Cardiac atrium fibroblast (primary cell): ENCODE measurements around the gene C6orf120. TPM values are rescaled to one million over a fixed set of nuclear protein-coding genes. Genes with fewer than 3 reads are reported as not detected.

Experiments used
- total RNA-seq: library from RNA; depleted of rRNA; stranded (reverse); fragments of >200 nt; gene quantifications from 2 replicates; pipeline ENCODE4 v1.2.3, GENCODE V29; 2015

C6orf120 gene
- 31.1 and 44.9 TPM in 2 replicates for total RNA-seq

GRCh38 chr6:169701954-169702839 is at the start of gene C6orf120, which contains the start of gene WDR27:
Gene C6orf120 (plus strand): TSS chr6:169702126. CDS start chr6:169702460, 334 bp downstream.
Gene WDR27 (minus strand): TSS chr6:169702029. CDS start chr6:169689005, 13,024 bp downstream.

GRCh38 chr6:169724494-169725124 is 22.7 kb downstream of the C6orf120 start, which contains the start of gene PHF10:
Gene PHF10 (minus strand): TSS chr6:169724500. CDS start chr6:169723931, 569 bp downstream.

GRCh38 chr6:169751242-169752073 is 49.5 kb downstream of the C6orf120 start, which contains the start of the genes DYNLT2 and ERMARD:
Gene DYNLT2 (minus strand): TSS chr6:169751572. CDS start chr6:169751458, 114 bp downstream.
Gene ERMARD (plus strand): TSS chr6:169751622. CDS start chr6:169751658, 36 bp downstream.

Other genes starting within 250 kb of the C6orf120 start
- 9.6 and 20.0 TPM in 2 replicates for gene WDR27, start 97 bp upstream of the C6orf120 start, total RNA-seq
- 11.5 and 14.6 TPM in 2 replicates for gene PHF10, start 22.4 kb downstream of the C6orf120 start, total RNA-seq
- gene DYNLT2, start 49.4 kb downstream of the C6orf120 start, total RNA-seq, result 0.16 TPM in 1 of 2 replicates, not detected in the other
- 14.1 and 36.8 TPM in 2 replicates for gene ERMARD, start 49.5 kb downstream of the C6orf120 start, total RNA-seq